ENCODE data around the gene DTD1.

GRCh38 chr20:18722371-18722770, 134.5 kb downstream of the DTD1 start:
- TF ChIP-seq, protein P1, sequence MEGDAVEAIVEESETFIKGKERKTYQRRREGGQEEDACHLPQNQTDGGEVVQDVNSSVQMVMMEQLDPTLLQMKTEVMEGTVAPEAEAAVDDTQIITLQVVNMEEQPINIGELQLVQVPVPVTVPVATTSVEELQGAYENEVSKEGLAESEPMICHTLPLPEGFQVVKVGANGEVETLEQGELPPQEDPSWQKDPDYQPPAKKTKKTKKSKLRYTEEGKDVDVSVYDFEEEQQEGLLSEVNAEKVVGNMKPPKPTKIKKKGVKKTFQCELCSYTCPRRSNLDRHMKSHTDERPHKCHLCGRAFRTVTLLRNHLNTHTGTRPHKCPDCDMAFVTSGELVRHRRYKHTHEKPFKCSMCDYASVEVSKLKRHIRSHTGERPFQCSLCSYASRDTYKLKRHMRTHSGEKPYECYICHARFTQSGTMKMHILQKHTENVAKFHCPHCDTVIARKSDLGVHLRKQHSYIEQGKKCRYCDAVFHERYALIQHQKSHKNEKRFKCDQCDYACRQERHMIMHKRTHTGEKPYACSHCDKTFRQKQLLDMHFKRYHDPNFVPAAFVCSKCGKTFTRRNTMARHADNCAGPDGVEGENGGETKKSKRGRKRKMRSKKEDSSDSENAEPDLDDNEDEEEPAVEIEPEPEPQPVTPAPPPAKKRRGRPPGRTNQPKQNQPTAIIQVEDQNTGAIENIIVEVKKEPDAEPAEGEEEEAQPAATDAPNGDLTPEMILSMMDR (IDR thresholded peaks at IDR 0.05; ENCODE audit: borderline replicate concordance, extremely low read depth, low read length, poor library complexity, severe bottlenecking) = no peak
- TF ChIP-seq EZH2 (IDR thresholded peaks at IDR 0.05; ENCODE audit: borderline replicate concordance, low read depth, low read length, severe bottlenecking) = no peak
